H9 (cell line): Measurements from ENCODE around the gene ARL4D. TPM values are rescaled to one million over a fixed set of nuclear protein-coding genes. Genes with fewer than 3 reads are reported as not detected.
"Not testable (repeated sequence)": the region's sequence is repeated elsewhere in the genome, so short reads cannot be mapped to it uniquely, and the experiment has no call there.

Source experiments
- DNase-seq: peaks from one replicate; pipeline ENCODE4 v3.0.0-alpha.2; 2017
- H2AFZ ChIP-seq: one replicate; pipeline ENCODE4 v1.6.1; 2013; ENCODE audit warnings: mild to moderate bottlenecking, low read length, control low read depth, moderate library complexity
- H2AK5ac ChIP-seq: 2 replicates; pipeline ENCODE4 v1.6.1; 2013; ENCODE audit warnings: low read length, control low read depth, mixed read lengths; ENCODE audit not compliant: insufficient read length
- H2BK120ac ChIP-seq: one replicate; pipeline ENCODE4 v1.6.1; 2013; ENCODE audit warnings: low read depth, mild to moderate bottlenecking, low read length, control low read depth, inconsistent platforms; ENCODE audit not compliant: poor library complexity, severe bottlenecking
- H2BK12ac ChIP-seq: 2 replicates; pipeline ENCODE4 v1.6.1; 2013; ENCODE audit warnings: low read length, control low read depth, mixed read lengths, low read depth; ENCODE audit not compliant: insufficient read length
- H2BK15ac ChIP-seq: 2 replicates; pipeline ENCODE4 v1.6.1; 2013; ENCODE audit warnings: low read depth, low read length, control low read depth
- H2BK20ac ChIP-seq: one replicate; pipeline ENCODE4 v1.6.1; 2013; ENCODE audit warnings: low read depth, mild to moderate bottlenecking, low read length, control low read depth, inconsistent platforms; ENCODE audit not compliant: poor library complexity, severe bottlenecking
- H2BK5ac ChIP-seq: 2 replicates; pipeline ENCODE4 v1.6.1; 2013; ENCODE audit warnings: low read length, control low read depth, mixed read lengths; ENCODE audit not compliant: insufficient read length
- H3K14ac ChIP-seq: 2 replicates; pipeline ENCODE4 v1.6.1; 2013; ENCODE audit warnings: low read length, control low read depth; ENCODE audit not compliant: insufficient read depth
- H3K18ac ChIP-seq: 2 replicates; pipeline ENCODE4 v1.6.1; 2013; ENCODE audit warnings: low read depth, mild to moderate bottlenecking, mixed read lengths, low read length, control low read depth; ENCODE audit not compliant: insufficient read length
- H3K23ac ChIP-seq: 2 replicates; pipeline ENCODE4 v1.6.1; 2013; ENCODE audit warnings: low read length, control low read depth, mixed read lengths, low read depth; ENCODE audit not compliant: insufficient read length
- H3K23me2 ChIP-seq: 2 replicates; pipeline ENCODE4 v1.6.1; 2013; ENCODE audit warnings: low read depth, mild to moderate bottlenecking, mixed read lengths, low read length, control low read depth; ENCODE audit not compliant: insufficient read length, poor library complexity, severe bottlenecking
- H3K27ac ChIP-seq: 2 replicates; pipeline ENCODE4 v1.5.1; 2013; ENCODE audit warnings: low read length, control low read depth, mixed read lengths, low read depth; ENCODE audit not compliant: insufficient read length
- H3K27me3 ChIP-seq: 2 replicates; pipeline ENCODE4 v1.6.1; 2013; ENCODE audit warnings: low read length, control low read depth, inconsistent platforms; ENCODE audit not compliant: insufficient read depth
- H3K4ac ChIP-seq: 2 replicates; pipeline ENCODE4 v1.6.1; 2013; ENCODE audit warnings: low read depth, mild to moderate bottlenecking, control low read depth, inconsistent platforms, low read length, moderate library complexity
- H3K4me1 ChIP-seq: 2 replicates; pipeline ENCODE4 v1.6.1; 2013; ENCODE audit warnings: low read length, control low read depth, inconsistent platforms; ENCODE audit not compliant: insufficient read depth
- H3K4me2 ChIP-seq: 2 replicates; pipeline ENCODE4 v1.6.1; 2013; ENCODE audit warnings: low read length, control low read depth, mixed read lengths; ENCODE audit not compliant: insufficient read length, insufficient read depth
- H3K56ac ChIP-seq: 2 replicates; pipeline ENCODE4 v1.6.1; 2013; ENCODE audit warnings: low read depth, mild to moderate bottlenecking, mixed read lengths, low read length, control low read depth; ENCODE audit not compliant: insufficient read length
- H3K79me1 ChIP-seq: 2 replicates; pipeline ENCODE4 v1.6.1; 2013; ENCODE audit warnings: low read depth, mild to moderate bottlenecking, moderate library complexity, low read length, control low read depth, inconsistent platforms; ENCODE audit not compliant: insufficient read depth, poor library complexity, severe bottlenecking
- H3K79me2 ChIP-seq: 2 replicates; pipeline ENCODE4 v1.6.1; 2013; ENCODE audit warnings: low read length, control low read depth, inconsistent platforms; ENCODE audit not compliant: insufficient read depth
- H3K9ac ChIP-seq: 2 replicates; pipeline ENCODE4 v1.6.1; 2013; ENCODE audit warnings: low read length, control low read depth, mixed read lengths; ENCODE audit not compliant: insufficient read length; ENCODE audit errors: extremely low read depth
- H3K9me3 ChIP-seq: one replicate; pipeline ENCODE4 v1.6.1; 2013; ENCODE audit warnings: low read depth, low read length, inconsistent platforms; ENCODE audit not compliant: control insufficient read depth
- H3T11ph ChIP-seq: one replicate; pipeline ENCODE4 v1.6.1; 2013; ENCODE audit warnings: mild to moderate bottlenecking, low read length, control low read depth, inconsistent platforms
- H4K20me1 ChIP-seq: one replicate; pipeline ENCODE4 v1.6.1; 2013; ENCODE audit not compliant: control insufficient read depth, insufficient read length, insufficient read depth
- H4K5ac ChIP-seq: 2 replicates; pipeline ENCODE4 v1.6.1; 2013; ENCODE audit warnings: low read depth, mild to moderate bottlenecking, mixed read lengths, low read length, control low read depth; ENCODE audit not compliant: insufficient read length
- H4K8ac ChIP-seq: replicated peaks from 2 replicates; pipeline ENCODE4 v1.6.1; 2013; ENCODE audit warnings: low read length, control low read depth, mixed read lengths, low read depth; ENCODE audit not compliant: insufficient read length
- H4K91ac ChIP-seq: 2 replicates; pipeline ENCODE4 v1.6.1; 2013; ENCODE audit warnings: low read depth, mild to moderate bottlenecking, moderate library complexity, mixed read lengths, low read length, control low read depth; ENCODE audit not compliant: insufficient read length
- H3K27ac Mint-ChIP-seq, 3 experiments: 2 replicates in 2 of 3; 3 replicates in 1 of 3; pipeline ENCODE4 v1.8.0; 2020 to 2021; ENCODE audit warnings: mixed read lengths in 3 of 3, mild to moderate bottlenecking in 1 of 3, moderate library complexity in 1 of 3
- H3K27me3 Mint-ChIP-seq: 2 replicates; pipeline ENCODE4 v1.8.0; 2021; ENCODE audit warnings: low read depth, mild to moderate bottlenecking, moderate library complexity, mixed read lengths
- H3K36me3 Mint-ChIP-seq, 3 experiments: 2 replicates in 2 of 3; 3 replicates in 1 of 3; pipeline ENCODE4 v1.8.0; 2020 to 2021; ENCODE audit warnings: low read depth in 3 of 3, mixed read lengths in 3 of 3; ENCODE audit not compliant: insufficient read depth in 1 of 3
- H3K4me1 Mint-ChIP-seq, 2 experiments: 2 replicates each; pipeline ENCODE4 v1.8.0; 2020; ENCODE audit warnings: mixed read lengths in 2 of 2
- H3K4me3 Mint-ChIP-seq, 2 experiments: 2 replicates in 1 of 2; 3 replicates in 1 of 2; pipeline ENCODE4 v1.8.0; 2020 to 2021; ENCODE audit warnings: mild to moderate bottlenecking in 2 of 2, mixed read lengths in 2 of 2, moderate library complexity in 1 of 2
- H3K9me3 Mint-ChIP-seq, 2 experiments: 2 replicates in 1 of 2; 3 replicates in 1 of 2; pipeline ENCODE4 v1.8.0; 2020; ENCODE audit warnings: mild to moderate bottlenecking in 2 of 2, mixed read lengths in 2 of 2, moderate library complexity in 1 of 2
- CTCF ChIP-seq: fragments of 200-600 bp; sonication (generic); conservative IDR thresholded peaks from 3 replicates; pipeline ENCODE4 v1.8.0; 2021; ENCODE audit warnings: antibody characterized with exemption, mild to moderate bottlenecking
- WGBS: extraction: QIAGEN DNeasy Blood & Tissue Kit; methylation state at CpG from one replicate; pipeline ENCODE4 v1.1.7; 2013; ENCODE audit warnings: missing lambda C conversion rate, low lambda C conversion rate, mixed read lengths; ENCODE audit not compliant: insufficient read length; ENCODE audit errors: extremely low coverage; 5-methylcytosine and 5-hydroxymethylcytosine counted together
- total RNA-seq: library from RNA; stranded (reverse); gene quantifications from 2 replicates; pipeline ENCODE4 v1.2.1, GENCODE V29; 2021

ARL4D gene
- total RNA-seq, 1 experiment from 2014 or later = 6.2 TPM

DNA sequence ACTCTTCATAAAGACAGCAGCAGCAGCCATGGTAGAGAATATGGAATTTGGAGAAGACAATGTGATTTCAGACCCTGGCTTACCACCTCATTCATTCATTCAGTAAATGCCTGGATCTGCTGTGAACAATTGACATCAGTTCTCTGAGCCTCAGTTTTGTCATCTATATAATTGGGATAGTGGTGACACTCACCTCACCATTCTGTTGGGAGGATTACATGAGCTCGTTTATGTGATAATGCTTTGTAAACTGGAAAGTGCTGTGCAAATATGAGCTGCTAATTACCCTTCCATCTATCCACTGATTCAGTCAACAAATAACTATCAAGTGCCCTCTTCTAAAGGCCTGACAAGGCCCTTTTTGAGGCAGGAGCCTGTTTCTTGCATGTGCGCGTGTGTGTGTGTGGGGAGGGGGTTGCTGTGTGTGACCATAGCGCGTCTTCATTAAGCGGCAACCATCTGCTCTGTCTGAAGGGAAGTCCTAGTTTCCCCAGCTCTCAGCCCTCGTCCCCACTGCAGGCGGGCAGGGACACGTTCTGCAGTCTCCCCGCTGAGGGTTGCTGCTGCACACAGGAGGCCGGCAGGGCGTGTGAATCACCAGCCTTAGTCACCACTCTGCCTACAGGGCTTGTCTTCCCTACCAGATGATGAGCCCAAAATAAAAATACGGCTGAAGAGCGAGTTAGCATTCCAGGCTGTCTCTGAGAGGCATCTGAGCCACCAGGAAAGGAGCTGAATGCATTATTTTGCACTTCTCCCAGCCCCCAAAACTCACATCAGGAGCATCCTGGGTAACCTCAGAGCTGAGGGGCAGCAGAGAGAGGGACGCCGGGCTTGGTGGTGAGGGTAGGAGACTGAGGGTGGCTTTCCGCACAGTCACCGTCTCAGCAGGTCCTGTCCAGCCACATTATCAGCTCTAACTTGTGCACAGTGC is 19.9 kb downstream of the ARL4D start:
- Histone ChIP-seq H2BK12ac (no peak overlapping the region), H3K9ac (no peak overlapping the region), H3K14ac (no peak overlapping the region), H3K27me3 (no peaks in the 10 kb centered on the region), H3K4ac (no peak overlapping the region), H3K56ac (no peak overlapping the region), H3K23ac (no peak overlapping the region), H3K79me1 (no peaks in the 10 kb centered on the region), H4K91ac (no peak overlapping the region), H3K79me2 (no peaks in the 10 kb centered on the region), H2BK5ac (no peak overlapping the region), H3T11ph (no peak overlapping the region), H2AFZ (no peak overlapping the region), H3K9me3 (no peaks in the 10 kb centered on the region), H4K8ac (no peak overlapping the region), H3K4me1 (no peaks in the 10 kb centered on the region), H2BK20ac (no peak overlapping the region), H3K4me2 (no peak overlapping the region), H4K5ac (no peak overlapping the region), H4K20me1 (no peaks in the 10 kb centered on the region), H3K23me2 (no peaks in the 10 kb centered on the region), H2AK5ac (no peak overlapping the region), H3K27ac (no peak overlapping the region), H3K18ac (no peak overlapping the region), H2BK15ac (no peak overlapping the region), H2BK120ac (no peak overlapping the region)
- Mint-ChIP-seq H3K36me3 (no peaks in the 10 kb centered on the region), H3K27me3 (peaks cover 7% of the 10 kb centered on the region), H3K27ac (no peak overlapping the region), H3K9me3 (no peaks in the 10 kb centered on the region), H3K4me1 (peaks cover 0 to 3% of the 10 kb centered on the region in 2 experiments; a peak in 1 of 4 replicates), H3K4me3 (no peak overlapping the region)
- no CpG with 5 or more reads among the region's 18 CpGs for WGBS
- TF ChIP-seq CTCF = no peak
- DNase-seq = peak; percentile 61

- H2AFZ ChIP-seq, H3K23me2 ChIP-seq, H2BK12ac ChIP-seq, H4K5ac ChIP-seq, H4K8ac ChIP-seq, H3K27me3 Mint-ChIP-seq, H2BK5ac ChIP-seq, H3K4me1 Mint-ChIP-seq, H2BK120ac ChIP-seq, H2BK15ac ChIP-seq, H4K91ac ChIP-seq, H3K18ac ChIP-seq, H3K23ac ChIP-seq, H3K27me3 ChIP-seq, H3K79me1 ChIP-seq, H3K56ac ChIP-seq, H3K4me2 ChIP-seq, H3K14ac ChIP-seq, H2BK20ac ChIP-seq, H3K9me3 ChIP-seq, H3K4ac ChIP-seq, H3K9me3 Mint-ChIP-seq, H3K9ac ChIP-seq, H4K20me1 ChIP-seq, H3K4me3 Mint-ChIP-seq, H3K27ac Mint-ChIP-seq, H2AK5ac ChIP-seq, H3T11ph ChIP-seq, H3K27ac ChIP-seq, H3K4me1 ChIP-seq, DNase-seq, H3K79me2 ChIP-seq, H3K36me3 Mint-ChIP-seq: not testable (repeated sequence)
- WGBS = no CpG with 5 or more reads among the region's 17 CpGs
Measured at GRCh38 chr17:43419375-43419882, 20.6 kb downstream of the ARL4D start.
